Measurements from ENCODE around the gene OR1S1.
"Not testable (repeated sequence)": the region's sequence is repeated elsewhere in the genome, so short reads cannot be mapped to it uniquely, and the experiment has no call there.

OR1S1 gene

GRCh38 chr11:58212420-58212819 lies at the start of gene OR1S1:
Gene OR1S1 (plus strand): TSS chr11:58212720.
- not testable (repeated sequence) for DNase-seq

- DNase-seq, result no peak
Measured at GRCh38 chr11:58164389-58164788, 48.1 kb upstream of the OR1S1 start.

GRCh38 chr11:58164990-58165389 lies 47.5 kb upstream of the OR1S1 start:
- DNase-seq, result no peak

GRCh38 chr11:58165504-58166106 lies 46.9 kb upstream of the OR1S1 start:
- DNase-seq, result no peak

- DNase-seq, result no peak
Measured at GRCh38 chr11:58177409-58178054, 35.0 kb upstream of the OR1S1 start.

- no peak for DNase-seq
Measured at GRCh38 chr11:58178444-58178843, 34.1 kb upstream of the OR1S1 start.

- no peak for DNase-seq
Measured at GRCh38 chr11:58179648-58180047, 32.9 kb upstream of the OR1S1 start.

- DNase-seq, result no peak
Measured at GRCh38 chr11:58186938-58187337, 25.6 kb upstream of the OR1S1 start.

- no peak for DNase-seq
Measured at GRCh38 chr11:58188770-58189169, 23.8 kb upstream of the OR1S1 start, which contains the start of gene OR9Q2. Gene OR9Q2 (plus strand): TSS chr11:58189070. CDS start chr11:58190491, 1,421 bp downstream.

GRCh38 chr11:58192229-58192628 lies 20.3 kb upstream of the OR1S1 start:
- DNase-seq, result no peak

- DNase-seq, result no peak
Measured at GRCh38 chr11:58193391-58193790, 19.1 kb upstream of the OR1S1 start.

GRCh38 chr11:58195939-58196338 lies 16.6 kb upstream of the OR1S1 start:
- no peak for DNase-seq

GRCh38 chr11:58199271-58199670 lies 13.2 kb upstream of the OR1S1 start:
- no peak for DNase-seq

GRCh38 chr11:58204042-58204441 lies 8.5 kb upstream of the OR1S1 start, which contains the start of gene OR1S2:
Gene OR1S2 (minus strand): TSS chr11:58204142. CDS start chr11:58204142, 0 bp downstream.
- DNase-seq, result no peak

- no peak for DNase-seq
Measured at GRCh38 chr11:58216476-58216875, 4.0 kb downstream of the OR1S1 start.

GRCh38 chr11:58222721-58223120 lies 10.2 kb downstream of the OR1S1 start:
- DNase-seq, result no peak

- DNase-seq, result no peak
Measured at GRCh38 chr11:58227956-58228615, 15.6 kb downstream of the OR1S1 start.

GRCh38 chr11:58243954-58244353 lies 31.4 kb downstream of the OR1S1 start:
- no peak for DNase-seq

GRCh38 chr11:58254936-58255335 lies 42.4 kb downstream of the OR1S1 start:
- DNase-seq, result no peak

- DNase-seq, result no peak
Measured at GRCh38 chr11:58259983-58260382, 47.5 kb downstream of the OR1S1 start.

Measured in activated CD4-positive, alpha-beta T cell treated with anti-CD3 and anti-CD28 coated beads, Interleukin-2, amount 50 U/mL, for 16 hours (primary cell).